ENCODE measurements around the gene SF1. TPM values are rescaled to one million over a fixed set of nuclear protein-coding genes. Genes with fewer than 3 reads are reported as not detected.

SF1 gene
- total RNA-seq, 1 experiment from 2014 or later: 360 TPM

DNA sequence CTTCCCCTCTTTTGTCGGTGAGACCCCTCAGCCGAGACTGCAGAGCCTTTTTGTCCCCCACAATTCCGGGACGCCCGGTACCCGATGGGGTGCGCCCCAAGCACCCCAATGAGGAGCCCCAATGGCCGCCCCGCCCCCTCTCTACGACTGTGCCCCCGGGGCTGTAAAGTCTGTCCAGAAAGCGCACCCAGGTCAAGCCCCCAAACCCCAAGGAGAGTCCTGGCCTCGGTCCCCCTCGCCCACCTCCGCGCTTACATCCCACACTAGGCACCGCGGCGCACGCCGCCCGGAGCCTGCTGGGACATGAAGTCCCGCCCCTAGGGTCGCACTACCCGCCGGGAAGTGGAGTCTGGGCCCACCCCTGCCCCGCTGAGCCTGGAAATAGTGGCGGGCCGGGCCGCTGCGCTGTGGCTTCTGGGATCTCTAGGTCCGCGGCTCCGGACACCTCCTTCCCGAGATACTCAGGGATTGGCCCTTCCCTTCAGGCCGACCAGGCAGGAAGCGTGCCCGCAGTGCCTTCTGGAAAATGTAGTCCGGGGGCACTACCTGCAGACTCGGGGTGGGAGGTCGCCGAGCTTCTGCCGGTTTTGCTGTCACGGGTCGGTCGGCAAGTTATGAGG is 32.0 kb upstream of the SF1 start, which contains the start of gene MEN1:
Gene MEN1, minus strand, starts transcription at position 281 of the 620 bp plus-strand sequence. CDS start 442 bp downstream, outside the sequence.
- H3K27me3 ChIP-seq (ENCODE audit: control insufficient read depth, insufficient read depth, low read length): no peaks in the 10 kb centered on the region
- BruUV-seq (replicated peaks): no TSS peak
- ChIA-PET POLR2A (interaction anchor here (0.5 to 0.6 kb wide), 2 partner anchors 12 to 707 kb away, joined by 6 to 13 read pairs; no protein-coding TSS in a partner anchor), CTCF (interaction anchor here (0.8 kb wide), 1 partner anchor 78 kb away, joined by 3 read pairs; no protein-coding TSS in a partner anchor)
- H3K9me3 ChIP-seq (ENCODE audit: control insufficient read depth, insufficient read depth, low read depth, low read length): no peaks in the 10 kb centered on the region
- H3K4me3 ChIP-seq (ENCODE audit: low read depth in 2 of 2, low read length in 2 of 2): peak within 1 kb of the TSS; percentile 73 to 79
- in situ Hi-C loops (cut with HindIII; ENCODE audit: low pct_unique_long_range_greater_than_20kb, low sequenced_read_pairs): no loop called here
- peak; percentile 100 for ATAC-seq
- no peaks in the 10 kb centered on the region for H3K36me3 ChIP-seq (ENCODE audit: control insufficient read depth, insufficient read depth, low read length)
- peaks cover 5% of the 10 kb centered on the region; the same call in 1 of the 2 replicates for H3K4me1 ChIP-seq (ENCODE audit: control insufficient read depth, insufficient read depth, low read length)
- intact Hi-C loops (cut with micrococcal nuclease; ENCODE audit: unreplicated experiment): no loop called here
- TF ChIP-seq TCF7L2 (IDR thresholded peaks at IDR 0.05; ENCODE audit: low read depth, low read length) (0 out of 2 replicates have a peak, but pooled peaks have one; percentile 24), POLR2AphosphoS5 (IDR thresholded peaks at IDR 0.05; ENCODE audit: low read depth, low read length) (peak; percentile 90), SIN3A (IDR thresholded peaks at IDR 0.05; ENCODE audit: borderline replicate concordance, insufficient read depth, low read depth, low read length) (no peak; the same call in none of the 2 replicates)
- TF ChIP-seq, protein P1, sequence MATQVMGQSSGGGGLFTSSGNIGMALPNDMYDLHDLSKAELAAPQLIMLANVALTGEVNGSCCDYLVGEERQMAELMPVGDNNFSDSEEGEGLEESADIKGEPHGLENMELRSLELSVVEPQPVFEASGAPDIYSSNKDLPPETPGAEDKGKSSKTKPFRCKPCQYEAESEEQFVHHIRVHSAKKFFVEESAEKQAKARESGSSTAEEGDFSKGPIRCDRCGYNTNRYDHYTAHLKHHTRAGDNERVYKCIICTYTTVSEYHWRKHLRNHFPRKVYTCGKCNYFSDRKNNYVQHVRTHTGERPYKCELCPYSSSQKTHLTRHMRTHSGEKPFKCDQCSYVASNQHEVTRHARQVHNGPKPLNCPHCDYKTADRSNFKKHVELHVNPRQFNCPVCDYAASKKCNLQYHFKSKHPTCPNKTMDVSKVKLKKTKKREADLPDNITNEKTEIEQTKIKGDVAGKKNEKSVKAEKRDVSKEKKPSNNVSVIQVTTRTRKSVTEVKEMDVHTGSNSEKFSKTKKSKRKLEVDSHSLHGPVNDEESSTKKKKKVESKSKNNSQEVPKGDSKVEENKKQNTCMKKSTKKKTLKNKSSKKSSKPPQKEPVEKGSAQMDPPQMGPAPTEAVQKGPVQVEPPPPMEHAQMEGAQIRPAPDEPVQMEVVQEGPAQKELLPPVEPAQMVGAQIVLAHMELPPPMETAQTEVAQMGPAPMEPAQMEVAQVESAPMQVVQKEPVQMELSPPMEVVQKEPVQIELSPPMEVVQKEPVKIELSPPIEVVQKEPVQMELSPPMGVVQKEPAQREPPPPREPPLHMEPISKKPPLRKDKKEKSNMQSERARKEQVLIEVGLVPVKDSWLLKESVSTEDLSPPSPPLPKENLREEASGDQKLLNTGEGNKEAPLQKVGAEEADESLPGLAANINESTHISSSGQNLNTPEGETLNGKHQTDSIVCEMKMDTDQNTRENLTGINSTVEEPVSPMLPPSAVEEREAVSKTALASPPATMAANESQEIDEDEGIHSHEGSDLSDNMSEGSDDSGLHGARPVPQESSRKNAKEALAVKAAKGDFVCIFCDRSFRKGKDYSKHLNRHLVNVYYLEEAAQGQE (IDR thresholded peaks at IDR 0.05; ENCODE audit: insufficient read depth in 1 of 2, low read depth in 2 of 2, low read length in 1 of 2): no peak
- DNase-seq (ENCODE audit: low read depth, low spot score): peak; percentile 81
- peak within 1 kb of the TSS; percentile 81 for H3K27ac ChIP-seq (ENCODE audit: low read length)

DNA sequence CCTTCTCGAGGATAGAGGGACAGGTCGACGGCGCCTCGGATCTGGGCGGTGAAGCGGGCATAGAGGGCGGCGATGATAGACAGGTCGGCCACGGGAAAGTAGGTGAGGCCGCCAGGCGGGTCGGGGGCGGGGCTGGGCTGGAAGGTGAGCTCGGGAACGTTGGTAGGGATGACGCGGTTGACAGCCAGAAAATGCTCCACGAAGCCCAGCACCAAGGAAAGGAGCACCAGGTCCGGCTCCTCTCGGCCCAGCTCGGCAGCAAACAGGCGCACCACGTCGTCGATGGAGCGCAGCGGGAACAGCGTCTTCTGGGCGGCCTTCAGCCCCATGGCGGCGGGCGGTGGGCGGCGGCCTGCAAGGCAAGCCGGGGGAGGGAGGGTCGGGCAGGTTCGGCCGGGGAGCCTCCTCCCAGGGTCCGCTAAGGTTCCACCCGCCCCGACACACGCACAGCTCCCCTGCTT is 31.5 kb upstream of the SF1 start:
- POLR2A ChIA-PET: no interaction called here
- ATAC-seq: peak; percentile 23
- intact Hi-C loops (cut with micrococcal nuclease; ENCODE audit: unreplicated experiment): no loop called here

More for the DNA sequence above, 31.5 kb upstream of the SF1 start:
- Histone ChIP-seq H3K4me1 (ENCODE audit: control insufficient read depth, insufficient read depth, low read length) (peaks cover 5% of the 10 kb centered on the region; the same call in 1 of the 2 replicates), H3K9me3 (ENCODE audit: control insufficient read depth, insufficient read depth, low read depth, low read length) (no peaks in the 10 kb centered on the region), H3K36me3 (ENCODE audit: control insufficient read depth, insufficient read depth, low read length) (no peaks in the 10 kb centered on the region), H3K27me3 (ENCODE audit: control insufficient read depth, insufficient read depth, low read length) (no peaks in the 10 kb centered on the region), H3K4me3 (ENCODE audit: low read depth in 2 of 2, low read length in 2 of 2) (peak overlapping the region; percentile 73 to 79), H3K27ac (ENCODE audit: low read length) (peak overlapping the region; percentile 81)
- no peak for TF ChIP-seq POLR2AphosphoS5 (IDR thresholded peaks at IDR 0.05; ENCODE audit: low read depth, low read length)
- TF ChIP-seq, protein P2, sequence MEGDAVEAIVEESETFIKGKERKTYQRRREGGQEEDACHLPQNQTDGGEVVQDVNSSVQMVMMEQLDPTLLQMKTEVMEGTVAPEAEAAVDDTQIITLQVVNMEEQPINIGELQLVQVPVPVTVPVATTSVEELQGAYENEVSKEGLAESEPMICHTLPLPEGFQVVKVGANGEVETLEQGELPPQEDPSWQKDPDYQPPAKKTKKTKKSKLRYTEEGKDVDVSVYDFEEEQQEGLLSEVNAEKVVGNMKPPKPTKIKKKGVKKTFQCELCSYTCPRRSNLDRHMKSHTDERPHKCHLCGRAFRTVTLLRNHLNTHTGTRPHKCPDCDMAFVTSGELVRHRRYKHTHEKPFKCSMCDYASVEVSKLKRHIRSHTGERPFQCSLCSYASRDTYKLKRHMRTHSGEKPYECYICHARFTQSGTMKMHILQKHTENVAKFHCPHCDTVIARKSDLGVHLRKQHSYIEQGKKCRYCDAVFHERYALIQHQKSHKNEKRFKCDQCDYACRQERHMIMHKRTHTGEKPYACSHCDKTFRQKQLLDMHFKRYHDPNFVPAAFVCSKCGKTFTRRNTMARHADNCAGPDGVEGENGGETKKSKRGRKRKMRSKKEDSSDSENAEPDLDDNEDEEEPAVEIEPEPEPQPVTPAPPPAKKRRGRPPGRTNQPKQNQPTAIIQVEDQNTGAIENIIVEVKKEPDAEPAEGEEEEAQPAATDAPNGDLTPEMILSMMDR (IDR thresholded peaks at IDR 0.05): no peak
- no peak for TF ChIP-seq TCF7L2 (IDR thresholded peaks at IDR 0.05; ENCODE audit: low read depth, low read length)
- TF ChIP-seq, protein P1 (IDR thresholded peaks at IDR 0.05; ENCODE audit: insufficient read depth in 1 of 2, low read depth in 2 of 2, low read length in 1 of 2): no peak
- TF ChIP-seq SIN3A (IDR thresholded peaks at IDR 0.05; ENCODE audit: borderline replicate concordance, insufficient read depth, low read depth, low read length): no peak
- CTCF ChIA-PET: interaction anchor here (0.8 kb wide), 1 partner anchor 78 kb away, joined by 3 read pairs; no protein-coding TSS in a partner anchor
- no TSS peak for BruUV-seq (replicated peaks)
- in situ Hi-C loops (cut with HindIII; ENCODE audit: low pct_unique_long_range_greater_than_20kb, low sequenced_read_pairs): no loop called here
- no peak for DNase-seq (ENCODE audit: low read depth, low spot score)
